NOMO-1 treated with dmso at 0.1 percent for 144 hours (cell line): Measurements from ENCODE around the gene HERC2.
A peak's percentile ranks its signal among the peaks of the same experiment; 100 is the strongest.
"Not testable (repeated sequence)": the region's sequence is repeated elsewhere in the genome, so short reads cannot be mapped to it uniquely, and the experiment has no call there.

ENCODE experiments used
- DNase-seq: peaks from one replicate; lab custom pipeline; 2025; ENCODE audit not compliant: unreplicated experiment; lab: John Stamatoyannopoulos, UW

HERC2 gene

DNA sequence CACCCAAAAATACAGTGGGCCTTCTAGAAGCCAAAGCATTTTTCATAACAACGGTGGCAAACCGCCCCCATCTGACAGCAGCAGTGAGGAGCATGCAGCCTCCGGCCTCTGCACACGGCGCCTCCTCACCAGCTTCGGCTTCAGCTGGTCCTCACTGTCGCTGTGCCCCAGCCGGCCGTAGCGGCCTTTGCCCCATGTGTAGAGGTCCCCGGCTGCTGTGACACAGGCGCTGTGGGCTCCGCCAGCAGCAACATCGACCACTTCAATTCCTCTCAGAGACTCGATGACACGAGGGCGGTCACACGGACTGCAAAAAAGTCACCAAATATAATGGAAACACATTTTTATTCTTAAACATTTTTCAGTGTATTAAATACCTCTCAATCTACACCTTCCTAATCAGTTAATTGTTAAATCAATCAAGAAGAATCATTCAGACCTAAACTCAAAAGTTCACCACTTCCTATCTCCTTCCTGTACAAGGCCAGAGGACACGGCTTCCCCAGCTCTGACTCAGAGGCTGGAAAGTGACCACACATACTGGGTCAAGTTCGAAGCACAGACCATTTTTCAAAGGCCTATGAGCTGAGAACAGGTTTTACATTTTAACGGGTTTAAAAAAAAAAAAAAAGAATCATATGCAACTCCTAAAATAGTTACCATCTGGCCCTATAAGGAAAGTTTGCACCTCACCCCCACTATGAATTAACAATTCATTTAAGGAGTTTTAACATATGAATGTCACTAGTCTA, 189.3 kb downstream of the HERC2 start:
- no peak for DNase-seq

DNA sequence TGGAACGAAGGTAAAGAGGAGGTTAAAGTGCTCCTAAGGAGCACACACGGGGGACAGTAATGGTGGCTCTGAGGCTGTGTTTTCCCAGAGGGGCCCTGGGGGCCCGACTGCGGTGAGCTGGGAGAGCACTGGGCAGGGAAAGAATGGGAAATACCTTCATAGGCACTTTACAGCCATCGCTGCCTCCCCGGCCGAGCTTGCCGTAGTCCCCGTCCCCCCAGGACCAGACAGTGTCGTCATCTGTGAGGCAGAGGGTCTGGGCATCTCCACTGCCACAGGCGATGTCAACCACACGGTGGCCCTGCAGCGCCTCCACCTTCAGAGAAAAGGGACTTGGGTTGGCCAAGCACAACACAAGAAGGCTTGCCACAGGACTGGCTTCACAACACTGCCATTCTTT, 190.0 kb downstream of the HERC2 start:
- no peak for DNase-seq

DNA sequence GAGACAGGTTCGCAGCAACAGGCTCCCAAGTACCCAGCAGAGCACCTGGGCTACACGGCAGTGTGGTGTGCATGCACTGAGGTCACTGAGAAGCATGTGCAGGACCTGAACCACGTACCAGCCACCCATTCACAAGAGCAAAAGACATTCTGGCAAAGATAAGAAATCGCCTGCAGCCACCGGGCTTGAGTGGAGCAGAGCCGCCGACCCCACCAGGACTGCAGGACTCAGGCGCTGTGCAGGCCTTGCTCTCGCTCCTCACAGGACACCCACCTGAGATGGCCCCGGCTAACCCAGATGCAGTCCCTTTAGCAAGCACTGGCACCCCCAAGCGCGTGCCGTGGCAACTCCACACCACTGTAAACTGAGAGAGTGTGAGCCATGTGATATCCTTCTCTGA, 190.6 kb downstream of the HERC2 start:
- no peak for DNase-seq

DNA sequence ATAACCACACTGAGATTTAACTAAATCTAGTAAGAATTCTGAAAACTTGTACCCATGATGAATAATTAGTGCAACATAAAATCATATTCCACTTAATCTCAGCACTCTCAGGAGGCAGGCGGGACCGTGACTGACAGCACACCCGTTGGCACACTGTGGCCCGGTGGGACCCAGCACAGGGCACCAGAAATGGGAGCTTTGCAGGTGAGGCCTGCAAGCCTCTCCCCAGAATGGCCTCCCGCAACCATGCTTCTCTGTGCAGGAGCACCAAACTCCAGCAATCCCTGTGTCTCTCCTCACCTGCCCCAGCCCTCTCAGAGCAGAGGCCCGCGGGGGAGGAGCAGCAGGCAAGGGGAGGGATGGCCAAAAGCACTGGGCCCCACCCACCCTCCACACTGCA, 191.3 kb downstream of the HERC2 start:
- DNase-seq: no peak

DNA sequence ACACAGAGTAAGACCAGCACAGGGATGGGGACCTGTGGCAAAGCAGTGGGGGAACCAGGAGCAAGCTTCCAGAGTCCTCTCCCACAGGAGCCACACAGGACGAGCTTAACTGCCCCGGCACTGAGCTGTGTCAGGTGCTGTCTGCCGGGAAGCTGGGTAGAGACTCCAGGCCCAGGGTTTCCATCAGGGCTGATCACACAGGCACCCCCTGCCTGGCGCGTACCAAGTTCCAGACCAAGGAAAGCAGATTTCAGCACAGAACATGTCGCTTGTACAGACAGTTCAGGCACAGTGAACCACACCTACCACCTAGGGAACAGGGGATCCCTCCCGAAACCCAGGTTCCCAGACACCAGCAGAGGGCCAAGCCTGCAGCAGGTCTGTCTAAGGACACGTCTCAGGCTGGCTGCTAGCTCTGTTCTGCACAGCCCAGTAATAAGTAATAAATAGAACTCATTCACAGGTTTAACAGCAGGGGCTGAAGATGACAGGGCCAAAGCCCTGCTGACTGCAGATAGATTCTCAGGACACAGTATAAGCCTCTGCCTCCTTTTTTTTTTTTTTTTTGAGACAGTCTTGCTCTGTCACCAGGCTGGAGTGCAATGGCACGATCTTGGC, 192.6 kb downstream of the HERC2 start:
- DNase-seq: no peak

DNA sequence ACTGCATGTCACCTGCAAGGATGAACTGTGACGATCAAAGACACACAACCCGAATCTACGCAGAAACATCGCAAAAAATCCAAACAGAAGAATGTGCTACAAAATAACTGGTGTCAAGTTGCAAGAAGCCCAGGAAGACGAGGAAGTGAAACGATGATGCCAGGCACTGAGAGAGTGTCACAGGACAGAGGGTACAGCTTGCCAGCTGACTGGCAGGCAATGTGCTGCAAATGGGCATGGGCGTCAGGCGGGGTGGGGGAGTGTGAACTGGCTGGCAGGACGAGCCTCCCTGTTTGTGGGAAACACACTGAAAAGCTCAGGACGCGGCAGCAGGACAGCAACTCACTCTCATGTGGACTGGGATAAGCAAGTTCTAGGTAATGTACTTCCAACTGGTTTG, 193.9 kb downstream of the HERC2 start:
- DNase-seq: no peak

DNA sequence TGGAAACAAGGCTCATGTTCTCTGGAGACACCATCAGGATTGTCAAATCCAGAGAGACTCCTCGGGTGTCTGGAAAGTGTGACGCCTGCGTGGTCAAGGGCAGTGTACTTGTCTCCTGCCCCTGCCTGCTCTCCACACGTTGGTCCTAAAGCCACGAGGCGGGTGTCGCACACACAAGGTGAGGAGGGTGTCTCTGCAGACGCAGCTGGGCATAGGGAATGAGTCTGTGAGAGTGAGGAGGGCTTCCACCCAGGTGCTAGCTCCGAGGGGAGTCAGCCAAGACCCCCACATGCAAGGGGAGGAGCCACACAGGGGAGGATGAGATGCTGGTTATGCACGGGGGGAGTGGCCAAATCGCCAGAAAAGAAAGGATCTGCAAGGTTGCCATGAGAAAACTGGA, 194.9 kb downstream of the HERC2 start:
- DNase-seq: no peak

DNA sequence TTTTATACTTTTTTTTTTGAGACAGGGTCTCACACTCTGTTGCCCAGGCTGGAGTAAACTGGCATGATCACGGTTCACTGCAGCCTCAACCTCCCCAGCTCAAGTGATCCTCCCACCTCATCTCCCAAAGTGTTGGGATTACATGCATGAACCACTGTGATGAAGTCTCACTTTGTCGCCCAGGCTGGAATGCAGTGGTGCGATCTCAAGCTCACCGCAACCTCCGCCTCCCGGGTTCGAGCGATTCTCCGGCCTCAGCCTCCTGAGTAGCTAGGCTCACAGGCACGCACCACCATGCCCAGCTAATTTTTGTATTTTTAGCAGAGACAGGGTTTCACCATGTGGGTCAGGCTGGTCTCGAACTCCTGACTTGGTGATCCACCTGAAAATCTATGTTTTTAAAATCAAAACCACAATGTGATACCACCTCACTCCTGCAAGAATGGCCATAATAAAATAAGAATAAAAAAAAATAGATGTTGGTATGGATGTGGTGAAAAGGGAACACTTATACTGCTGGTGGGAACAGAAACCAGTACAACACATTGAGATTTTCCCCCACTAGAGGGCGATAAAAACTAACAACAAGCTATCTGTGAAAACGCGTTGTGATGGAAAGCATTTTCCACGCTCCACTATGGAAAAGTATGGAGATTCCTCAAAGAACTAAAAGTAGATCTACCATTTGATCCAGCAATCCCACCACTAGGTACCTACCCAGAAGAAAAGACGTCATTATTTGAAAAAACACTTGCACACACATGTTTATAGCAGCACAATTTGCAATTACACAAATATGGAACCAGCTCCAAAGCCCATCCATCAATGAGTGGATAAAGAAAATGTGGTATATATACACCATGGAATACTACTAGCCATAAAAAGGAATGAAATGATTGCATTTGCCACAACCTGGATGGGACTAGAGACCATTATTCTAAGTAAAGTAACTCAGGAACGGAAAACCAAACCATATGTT, 196.0 kb downstream of the HERC2 start:
- no peak for DNase-seq

DNA sequence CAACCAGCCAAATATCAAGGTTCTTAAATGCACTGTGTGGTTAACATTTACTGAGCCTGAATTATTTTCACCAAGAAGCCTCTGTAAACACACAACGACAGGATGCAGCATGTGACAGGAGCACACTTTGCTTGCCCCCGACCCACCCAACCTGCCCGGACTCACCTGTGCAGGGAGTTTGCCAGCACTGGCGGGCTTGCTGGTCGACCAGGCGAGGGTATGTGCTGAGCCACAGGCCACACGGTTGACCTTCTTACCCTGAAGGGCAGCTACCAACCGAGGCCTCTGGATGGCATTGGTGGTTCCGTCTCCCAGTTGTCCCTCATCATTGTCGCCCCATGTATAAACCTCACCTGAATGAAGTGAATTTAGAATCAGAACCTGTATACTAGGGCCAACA, 197.1 kb downstream of the HERC2 start:
- DNase-seq: no peak

DNA sequence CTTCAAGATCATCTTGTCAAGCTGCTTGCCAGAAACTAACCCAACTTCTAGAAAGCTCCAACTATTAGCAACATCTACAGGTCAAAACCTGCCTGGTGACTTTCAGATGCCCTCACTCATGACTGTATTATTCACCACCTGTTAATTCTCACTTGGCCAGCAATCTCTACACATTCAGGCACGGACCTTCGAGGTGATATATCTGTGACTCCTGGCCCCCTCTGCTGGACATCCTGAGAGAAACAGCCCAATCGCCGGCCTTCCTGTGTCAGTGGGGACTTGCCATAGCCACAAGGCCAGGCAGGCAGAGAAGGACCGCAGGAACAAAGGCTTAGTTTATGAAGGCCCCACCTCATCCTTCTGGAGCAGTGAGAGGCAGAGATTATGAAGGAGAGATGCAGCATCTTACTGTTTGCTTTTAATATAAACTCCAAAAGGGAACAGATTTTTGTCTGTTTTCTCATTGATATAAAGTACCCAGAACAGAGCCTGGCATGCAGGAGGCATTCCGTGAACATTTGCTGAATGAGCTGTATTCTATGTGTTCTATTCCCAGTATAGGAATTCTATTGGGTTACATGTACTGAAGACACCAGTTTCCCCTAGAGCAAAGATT, 198.5 kb downstream of the HERC2 start:
- peak; percentile 30 for DNase-seq

DNA sequence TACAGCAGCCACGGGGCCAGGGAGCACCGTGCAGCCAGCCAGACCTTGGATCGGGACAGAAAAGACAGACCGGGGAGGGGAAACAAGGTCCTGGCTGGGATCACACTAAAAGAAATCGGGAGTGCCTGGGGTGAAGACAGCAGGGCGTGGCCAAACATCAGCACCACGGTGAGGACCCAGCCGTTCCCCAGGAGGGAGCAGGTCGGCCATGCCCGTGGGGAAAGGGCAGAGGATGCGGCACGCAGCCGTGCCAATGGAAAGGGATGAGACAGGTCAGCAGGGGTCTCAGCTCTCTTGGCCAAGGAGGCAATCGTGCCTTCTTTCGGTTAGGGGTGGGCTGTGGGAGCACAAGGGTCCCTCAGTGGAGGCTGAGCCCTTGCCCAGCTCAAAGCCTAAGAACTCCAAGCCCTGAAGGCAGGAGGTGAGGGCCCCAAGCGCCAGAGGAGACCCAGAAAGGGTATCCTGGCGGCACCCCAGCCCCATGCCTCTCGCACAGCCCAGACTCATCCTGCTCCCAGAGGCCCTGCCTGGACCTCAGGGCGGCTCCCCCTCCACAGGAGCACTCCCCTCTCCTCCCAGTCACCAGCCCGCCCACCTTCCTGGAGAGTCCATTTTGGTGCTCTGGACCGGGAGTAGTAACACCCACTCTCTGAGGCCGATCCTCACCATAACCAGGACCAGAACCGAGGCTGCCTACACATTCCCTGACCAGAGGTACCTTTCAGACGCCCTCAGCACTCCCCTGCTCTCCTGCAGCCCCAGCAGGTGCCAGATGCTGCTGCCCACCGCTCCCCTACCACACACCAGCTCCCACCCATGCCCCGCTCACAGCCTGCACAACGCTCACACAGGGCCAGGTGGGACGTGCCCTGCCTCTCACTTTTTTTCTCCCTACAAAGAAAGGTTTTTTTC, 199.7 kb downstream of the HERC2 start:
- no peak for DNase-seq

DNA sequence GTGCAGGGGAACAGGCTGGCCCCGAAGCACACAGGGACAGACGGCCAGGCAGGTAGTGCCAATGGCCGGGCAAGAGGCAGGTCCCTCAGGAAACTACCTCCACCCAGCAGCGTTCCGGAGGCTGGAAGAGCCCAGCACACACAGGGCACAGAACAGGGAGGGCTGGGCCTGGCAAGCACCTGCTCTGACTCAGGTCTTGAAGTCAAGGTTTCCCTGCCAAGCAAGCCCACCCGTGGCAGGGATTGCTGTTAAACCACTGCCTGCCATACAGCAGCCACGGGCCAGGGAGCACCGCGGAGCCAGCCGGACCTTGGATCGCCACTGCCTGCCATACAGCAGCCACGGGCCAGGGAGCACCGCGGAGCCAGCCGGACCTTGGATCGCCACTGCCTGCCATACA, 200.4 kb downstream of the HERC2 start:
- DNase-seq: not testable (repeated sequence)

DNA sequence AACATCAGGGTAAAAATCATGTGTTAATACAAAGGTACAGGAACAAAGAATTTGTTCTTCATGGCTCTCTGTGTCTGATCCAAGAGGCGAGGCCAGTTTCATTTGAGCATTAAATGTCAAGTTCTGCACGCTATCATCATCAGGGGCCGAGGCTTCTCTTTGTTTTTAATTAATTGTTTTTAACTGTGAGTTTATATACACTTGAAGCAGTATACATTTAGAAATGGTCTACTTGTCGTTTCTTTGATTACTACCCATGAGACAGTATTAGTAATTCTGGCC, 201.7 kb downstream of the HERC2 start:
- no peak for DNase-seq

DNA sequence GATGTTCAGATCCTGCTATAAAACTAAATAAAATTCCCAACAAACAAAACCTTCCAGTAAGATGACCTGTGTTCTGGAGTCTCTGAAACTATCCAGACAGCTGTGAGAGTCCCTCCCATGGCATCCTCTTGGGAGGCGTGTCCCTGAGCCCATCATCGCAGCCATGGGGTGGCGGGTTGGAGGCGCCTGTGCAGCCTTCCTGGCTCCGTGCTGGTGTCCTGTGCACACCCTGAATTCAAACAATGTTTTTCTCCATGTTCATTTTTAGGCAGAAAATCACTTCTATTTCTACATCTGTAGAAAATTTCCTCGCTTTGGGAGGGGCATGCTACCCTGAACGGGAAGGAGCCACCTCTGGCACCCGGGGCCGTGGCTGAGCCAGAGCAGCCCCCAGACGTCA, 203.4 kb downstream of the HERC2 start:
- DNase-seq: no peak

DNA sequence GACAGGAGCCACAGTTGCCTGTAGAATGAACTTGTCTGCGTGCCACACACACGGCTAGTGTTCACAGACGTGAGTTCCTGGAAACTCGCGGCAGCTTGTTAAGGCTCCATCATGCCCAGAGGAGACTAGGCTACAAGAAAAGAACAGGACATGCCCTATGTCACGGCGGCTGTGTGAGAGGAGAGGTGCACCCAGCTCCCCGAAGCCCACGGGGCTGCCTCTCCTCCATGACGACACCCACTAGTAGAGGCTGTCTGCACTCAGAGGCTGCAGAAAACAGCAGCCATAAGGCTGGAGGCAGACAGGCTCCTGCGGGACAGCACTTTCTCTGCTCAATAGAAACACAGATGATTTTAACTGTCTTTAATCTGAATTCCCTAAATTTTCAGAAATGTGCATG, 203.9 kb downstream of the HERC2 start:
- DNase-seq: no peak

DNA sequence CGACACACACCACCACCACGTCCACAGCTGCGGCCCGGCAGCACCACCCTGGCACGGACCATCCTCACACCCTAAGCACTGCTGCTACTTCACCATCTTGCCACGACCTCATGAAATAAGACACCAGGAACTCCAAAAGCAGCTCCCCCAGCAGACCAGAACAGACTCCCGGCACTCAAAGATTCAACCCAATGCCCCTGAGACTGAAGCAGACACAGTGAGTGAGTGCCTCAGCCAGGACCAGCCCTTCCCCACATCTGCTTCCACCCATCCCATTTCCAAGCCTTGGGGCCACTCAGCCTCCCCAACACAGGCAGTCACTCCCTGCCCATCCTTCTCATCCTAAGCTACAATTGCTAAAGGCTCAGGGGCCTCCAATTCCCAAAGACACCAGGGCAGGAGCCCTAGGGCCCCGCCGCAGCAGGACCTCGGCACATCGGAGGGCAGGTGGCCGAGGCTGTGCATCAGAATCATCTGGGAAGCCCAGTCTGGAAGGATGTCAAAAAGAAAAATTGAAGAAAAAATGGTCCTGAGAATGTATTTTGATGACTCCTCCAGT, 204.5 kb downstream of the HERC2 start:
- no peak for DNase-seq

DNA sequence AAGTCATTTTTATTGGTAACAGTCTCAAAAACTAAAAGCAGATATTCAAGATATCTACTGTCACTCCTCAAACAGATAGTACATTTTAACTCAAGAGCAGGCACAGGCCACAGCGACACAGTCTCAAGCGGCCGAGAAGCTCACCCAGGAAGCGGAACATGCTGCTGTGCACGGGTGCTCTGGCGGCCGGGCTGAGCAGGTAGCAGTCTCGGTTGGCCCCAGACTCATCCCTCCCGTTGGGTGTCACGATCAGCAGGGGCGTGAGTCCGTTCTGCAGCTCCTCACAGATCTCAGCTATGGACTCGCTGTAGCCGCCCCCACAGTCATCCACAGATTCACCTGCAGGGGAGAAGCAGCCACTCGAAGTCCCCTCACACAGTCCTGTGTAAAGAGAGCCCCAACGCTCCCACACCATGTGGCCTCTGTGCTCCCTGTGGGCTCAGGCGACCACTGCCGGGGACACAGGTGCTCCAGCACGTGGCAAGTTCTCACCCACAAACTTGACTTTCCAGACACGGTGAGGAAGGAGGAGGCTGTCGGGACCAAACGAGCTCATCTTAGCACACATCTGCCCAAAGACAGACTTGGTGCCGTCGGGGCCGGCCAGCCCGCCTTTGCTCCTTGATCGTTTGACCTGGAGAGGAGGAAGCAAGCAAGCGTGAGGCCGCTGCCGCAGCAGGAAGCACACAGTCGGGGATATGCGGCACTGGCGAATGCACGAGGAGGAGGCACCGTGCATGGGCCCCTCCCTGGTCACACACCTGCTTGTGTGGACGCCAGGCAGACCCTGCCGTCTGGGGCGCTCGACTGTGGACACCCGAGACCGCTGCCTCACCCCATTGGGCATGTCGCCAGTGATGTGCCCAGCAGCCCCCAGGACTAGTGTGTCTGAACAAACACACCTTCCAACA, 205.2 kb downstream of the HERC2 start:
- DNase-seq: no peak

DNA sequence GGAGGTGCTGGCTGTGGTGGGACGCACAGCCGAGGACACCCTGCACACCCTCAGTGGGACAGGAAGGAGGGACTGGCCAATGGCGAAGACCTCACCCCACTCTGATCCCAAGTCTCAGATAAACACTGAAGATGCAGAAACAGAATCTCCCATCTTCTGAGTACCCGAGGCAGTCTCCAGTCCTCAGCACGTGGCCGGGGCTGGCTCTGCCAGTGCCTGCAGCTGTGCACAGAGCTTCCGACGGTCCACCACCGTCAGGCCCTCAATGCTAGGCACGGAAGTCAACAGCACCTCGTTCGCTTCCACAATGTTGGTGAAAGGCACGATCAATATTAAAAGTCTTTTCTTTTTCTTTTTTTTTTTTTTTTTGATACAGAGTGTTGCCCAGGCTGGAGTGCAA, 206.1 kb downstream of the HERC2 start:
- no peak for DNase-seq
